K562 (cell line): Measurements from ENCODE around the gene S100A1. TPM values are rescaled to one million over a fixed set of nuclear protein-coding genes. Genes with fewer than 3 reads are reported as not detected.
A peak's percentile ranks its signal among the peaks of the same experiment; 100 is the strongest.

Experiments used
- BRF1 ChIP-seq: IDR thresholded peaks from 3 replicates; pipeline ENCODE4 v1.6.1; 2011; ENCODE audit warnings: borderline replicate concordance, mild to moderate bottlenecking; ENCODE audit not compliant: insufficient read length; ENCODE audit errors: extremely low read depth
- CBFA2T2 ChIP-seq: fragments of 450-650 bp; conservative IDR thresholded peaks from 2 replicates; pipeline ENCODE4 v1.6.1; 2017; ENCODE audit warnings: mild to moderate bottlenecking
- E2F8 ChIP-seq: fragments of 450-650 bp; IDR thresholded peaks from 2 replicates; pipeline ENCODE4 v1.7.1; 2018; ENCODE audit warnings: mild to moderate bottlenecking, low read depth; ENCODE audit not compliant: partially characterized antibody
- ELK1 ChIP-seq: sonication (generic); formaldehyde crosslinking; IDR thresholded peaks from 2 replicates; pipeline ENCODE4 v1.8.1; 2022; ENCODE audit warnings: missing genetic modification reagents
- OTX1 ChIP-seq: fragments of 450-650 bp; formaldehyde crosslinking; IDR thresholded peaks from 2 replicates; pipeline ENCODE4 v1.4.0; 2022; ENCODE audit warnings: mild to moderate bottlenecking
- POLR2AphosphoS2 ChIP-seq: IDR thresholded peaks from 2 replicates; pipeline ENCODE4 v1.6.1; 2012; ENCODE audit warnings: low read length, improper control_type of control experiment
- POLR2G ChIP-seq: fragments of 200-400 bp; formaldehyde crosslinking; IDR thresholded peaks from 2 replicates; pipeline ENCODE4 v1.6.1; 2017; ENCODE audit warnings: low read depth, mild to moderate bottlenecking, antibody characterized with exemption, low read length, moderate library complexity
- RB1 ChIP-seq: fragments of 450-650 bp; IDR thresholded peaks from 2 replicates; pipeline ENCODE4 v1.6.1; 2017; ENCODE audit warnings: low read depth, mild to moderate bottlenecking
- RERE ChIP-seq: sonication (generic); formaldehyde crosslinking; IDR thresholded peaks from 2 replicates; pipeline ENCODE4 v1.8.0; 2023; ENCODE audit warnings: missing genetic modification reagents, mild to moderate bottlenecking, borderline replicate concordance
- SMAD4 ChIP-seq: fragments of 250-450 bp; sonication (Bioruptor Pico); conservative IDR thresholded peaks from 2 replicates; pipeline ENCODE4 v1.8.0; 2021; ENCODE audit warnings: inconsistent platforms, mild to moderate bottlenecking, moderate library complexity
- SMARCC2 ChIP-seq: fragments of 450-650 bp; IDR thresholded peaks from 2 replicates; pipeline ENCODE4 v1.6.1; 2017; ENCODE audit warnings: antibody characterized with exemption, moderate library complexity, mild to moderate bottlenecking, low read depth
- SRSF7 ChIP-seq: fragments of 200-400 bp; formaldehyde crosslinking; optimal IDR thresholded peaks from 2 replicates; pipeline ENCODE3; 2017; ENCODE audit warnings: mild to moderate bottlenecking, low read depth, low read length
- ZNF23 ChIP-seq: fragments of 250-450 bp; sonication (Bioruptor Pico); IDR thresholded peaks from 2 replicates; pipeline ENCODE4 v1.4.0; 2020; ENCODE audit warnings: mild to moderate bottlenecking
- polyA plus RNA-seq, 8 experiments: library from polyadenylated mRNA; depleted of rRNA in 4 of 8; stranded (reverse) in 5 of 8; unstranded in 3 of 8; fragments of >200 nt; fragmentation: Nextera tagmentation in 2 of 8; fragmentation: Illumina TruSeq in 1 of 8; extraction: Ambion mirVana in 2 of 8; extraction: Trizol in 1 of 8; gene quantifications; 2 replicates each; pipeline versions ENCODE4 v1.2.1 to v1.2.3, GENCODE V29; 2011 to 2014; ENCODE audit warnings: inconsistent platforms in 1 of 8, missing spikeins in 1 of 8
- total RNA-seq, 7 experiments: library from RNA; depleted of rRNA in 6 of 7; stranded (reverse); fragments of >200 nt in 6 of 7; fragmentation: Illumina TruSeq in 2 of 7; extraction: Trizol in 2 of 7; gene quantifications; 2 replicates each; pipeline versions ENCODE4 v1.2.1 to v1.2.3, GENCODE V29; 2011 to 2021; ENCODE audit warnings: low replicate concordance in 1 of 7
- TF ChIP-seq, protein P1 (sequence below): fragments of 450-650 bp; conservative IDR thresholded peaks from 2 replicates; pipeline ENCODE4 v1.6.1; 2016; ENCODE audit warnings: missing genetic modification characterization, low read depth, mild to moderate bottlenecking, missing compliant biosample characterization, moderate library complexity

The S100A1 gene
- total and polyA plus RNA-seq, 9 of the 15 experiments (the other 6 are each of a cell fraction or from before 2014, with no cell fraction given) = 0.44 to 30.1 (median 12.7) TPM

DNA sequence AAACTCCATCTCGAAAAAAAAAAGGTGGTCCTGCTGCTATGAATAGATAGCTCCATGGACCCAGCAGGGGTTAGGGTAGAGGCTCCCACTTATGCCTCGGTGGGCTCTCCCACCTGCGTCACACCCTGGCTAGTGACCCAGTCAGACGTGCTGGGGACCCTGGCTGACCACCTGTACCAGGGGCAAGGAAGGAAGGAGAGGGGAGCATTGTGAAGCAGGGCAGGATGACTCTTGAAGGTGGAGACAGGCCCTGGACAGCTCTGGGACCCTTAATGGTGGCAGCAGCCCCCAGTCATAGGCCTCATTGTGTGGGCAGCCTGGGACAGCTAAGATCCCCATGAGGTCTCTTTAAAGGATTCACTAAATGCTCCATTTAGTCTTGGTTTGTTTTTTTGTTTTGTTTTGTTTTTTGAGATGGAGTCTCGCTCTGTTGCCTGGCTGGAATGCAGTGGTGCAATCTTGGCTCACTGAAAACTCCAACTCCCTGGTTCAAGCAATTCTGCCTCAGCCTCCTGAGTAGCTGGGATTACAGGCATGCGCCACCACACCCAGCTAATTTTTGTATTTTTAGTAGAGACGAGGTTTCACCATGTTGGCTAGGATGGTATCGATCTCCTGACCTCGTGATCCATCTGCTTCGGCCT lies 19.9 kb downstream of the S100A1 start (continued):
- TF ChIP-seq RB1 = no peak
- TF ChIP-seq ZNF23 = no peak
- no peak for TF ChIP-seq SMARCC2
- TF ChIP-seq ELK1 (CRISPR knock-in tag) = no peak
- TF ChIP-seq OTX1 (CRISPR knock-in tag) = no peak
- TF ChIP-seq, protein P1, sequence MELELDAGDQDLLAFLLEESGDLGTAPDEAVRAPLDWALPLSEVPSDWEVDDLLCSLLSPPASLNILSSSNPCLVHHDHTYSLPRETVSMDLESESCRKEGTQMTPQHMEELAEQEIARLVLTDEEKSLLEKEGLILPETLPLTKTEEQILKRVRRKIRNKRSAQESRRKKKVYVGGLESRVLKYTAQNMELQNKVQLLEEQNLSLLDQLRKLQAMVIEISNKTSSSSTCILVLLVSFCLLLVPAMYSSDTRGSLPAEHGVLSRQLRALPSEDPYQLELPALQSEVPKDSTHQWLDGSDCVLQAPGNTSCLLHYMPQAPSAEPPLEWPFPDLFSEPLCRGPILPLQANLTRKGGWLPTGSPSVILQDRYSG (tag) = no peak
- TF ChIP-seq POLR2G = peak; percentile 64
- no peak for TF ChIP-seq BRF1
- no peak for TF ChIP-seq CBFA2T2
- no peak for TF ChIP-seq RERE (CRISPR knock-in tag)
- TF ChIP-seq E2F8 = peak; percentile 21
- 0 out of 2 replicates have a peak, but pooled peaks have one; percentile 68 for TF ChIP-seq POLR2AphosphoS2
- TF ChIP-seq SMAD4 (CRISPR knock-in tag) = no peak
- TF ChIP-seq SRSF7 = no peak
